ENCODE results near the gene DEXI. TPM values are rescaled to one million over a fixed set of nuclear protein-coding genes. Genes with fewer than 3 reads are reported as not detected.

Gene DEXI
- total RNA-seq, 2 experiments from 2014 or later, result 24.2 to 24.7 TPM

DNA sequence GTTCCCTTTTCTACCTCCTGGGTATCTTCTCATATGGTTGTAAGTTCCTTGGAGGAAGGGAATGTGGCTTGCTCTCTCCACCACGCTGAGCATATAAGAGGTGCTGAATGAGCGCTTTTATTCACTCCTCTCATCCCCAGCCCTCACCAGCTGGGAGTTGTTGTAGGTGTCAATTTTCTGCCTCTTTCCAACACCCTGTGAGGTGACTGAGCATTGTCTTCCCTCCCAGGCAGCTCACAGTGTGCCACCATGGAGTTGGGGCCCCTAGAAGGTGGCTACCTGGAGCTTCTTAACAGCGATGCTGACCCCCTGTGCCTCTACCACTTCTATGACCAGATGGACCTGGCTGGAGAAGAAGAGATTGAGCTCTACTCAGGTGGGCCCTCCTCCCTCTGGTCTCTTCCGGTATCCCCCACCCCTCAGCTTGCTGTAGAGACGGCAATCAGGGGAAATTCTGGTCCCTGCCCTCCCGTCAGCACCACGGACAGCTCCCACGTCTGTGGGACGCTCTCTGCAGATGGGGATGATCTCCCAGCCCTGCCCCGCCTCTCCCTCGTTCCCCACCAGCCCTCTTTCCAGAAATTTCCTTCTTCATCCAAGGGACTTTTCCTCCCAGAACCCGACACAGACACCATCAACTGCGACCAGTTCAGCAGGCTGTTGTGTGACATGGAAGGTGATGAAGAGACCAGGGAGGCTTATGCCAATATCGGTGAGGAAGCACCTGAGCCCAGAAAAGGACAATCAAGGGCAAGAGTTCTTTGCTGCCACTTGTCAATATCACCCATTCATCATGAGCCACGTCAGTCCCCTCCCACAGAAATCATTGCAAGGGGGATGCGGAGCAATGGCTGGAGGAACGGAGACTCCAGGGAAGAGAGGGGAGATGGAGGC, 47.0 kb downstream of the DEXI start:
- Mint-ChIP-seq H3K9me3 (no peaks in the 10 kb centered on the region), H3K27me3 (no peaks in the 10 kb centered on the region), H3K36me3 (ENCODE audit: low read depth) (peaks cover 68% of the 10 kb centered on the region), H3K4me1 (peaks cover 21% of the 10 kb centered on the region), H3K4me3 (no peak overlapping the region), H3K27ac (no peak overlapping the region)
- ChIA-PET CTCF (no interaction called here), POLR2A (no interaction called here)
- peak; percentile 42 for DNase-seq

DNA sequence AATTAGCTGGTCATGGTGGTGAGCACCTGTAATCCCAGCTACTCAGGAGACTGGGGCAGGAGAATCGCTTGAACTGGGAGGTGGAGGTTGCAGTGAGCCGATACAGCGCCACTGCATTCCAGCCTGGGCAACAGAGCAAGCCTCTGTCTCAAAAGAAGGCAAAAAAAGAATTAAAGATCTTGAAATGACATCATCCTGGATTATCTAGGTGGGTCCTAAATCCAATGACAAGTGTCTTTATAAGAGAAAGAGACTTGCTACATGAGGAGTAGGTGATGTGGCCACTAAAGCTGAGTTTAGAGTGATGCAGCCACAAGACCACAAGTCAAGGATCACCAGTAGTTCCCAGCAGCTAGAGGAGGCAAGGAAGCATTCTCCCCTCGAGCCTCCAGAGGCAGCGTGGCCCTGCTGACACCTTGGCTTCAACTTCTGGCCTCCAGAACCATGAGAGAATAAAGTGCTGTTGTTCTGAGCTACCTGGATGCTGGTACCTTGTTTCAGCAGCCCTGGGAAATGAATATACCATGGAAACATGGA, 49.4 kb downstream of the DEXI start:
- H3K9me3 Mint-ChIP-seq, result no peaks in the 10 kb centered on the region
- CTCF ChIA-PET, result interaction anchor here (1.1 kb wide), 1 partner anchor 14 kb away, joined by 3 read pairs; no protein-coding TSS in a partner anchor
- H3K36me3 Mint-ChIP-seq (ENCODE audit: low read depth), result peaks cover 63% of the 10 kb centered on the region
- peaks cover 29% of the 10 kb centered on the region for H3K4me1 Mint-ChIP-seq
- POLR2A ChIA-PET, result no interaction called here
- no peaks in the 10 kb centered on the region for H3K27me3 Mint-ChIP-seq
- no peak for DNase-seq
- H3K27ac Mint-ChIP-seq, result no peak overlapping the region
- no peak overlapping the region for H3K4me3 Mint-ChIP-seq

DNA sequence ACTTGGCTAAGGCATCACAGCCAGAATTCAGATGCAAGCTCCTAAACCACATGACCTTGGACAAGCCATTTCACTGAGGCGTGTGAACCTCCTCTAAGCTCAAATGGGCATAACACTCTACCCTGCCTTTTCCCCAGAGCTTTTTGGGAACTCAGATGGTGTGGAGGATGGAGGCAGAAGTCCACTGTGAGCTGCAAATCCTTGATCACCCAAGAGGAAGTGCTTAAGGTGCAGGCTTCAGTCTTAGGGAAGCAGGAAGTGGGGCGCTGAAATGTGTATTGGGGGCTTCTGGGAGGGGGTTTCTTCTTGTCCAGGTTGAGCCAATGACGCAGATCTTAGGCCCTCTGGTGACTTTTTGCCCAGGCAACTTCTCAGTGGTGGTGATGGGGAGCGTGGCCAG, 52.4 kb downstream of the DEXI start:
- DNase-seq, result no peak
- CTCF ChIA-PET, result interaction anchor here (1.6 kb wide), 1 partner anchor 12 kb away, joined by 6 read pairs; no protein-coding TSS in a partner anchor
- no peaks in the 10 kb centered on the region for H3K27me3 Mint-ChIP-seq
- H3K27ac Mint-ChIP-seq, result no peak overlapping the region
- H3K4me3 Mint-ChIP-seq, result no peak overlapping the region
- H3K4me1 Mint-ChIP-seq, result peaks cover 45% of the 10 kb centered on the region
- H3K36me3 Mint-ChIP-seq (ENCODE audit: low read depth), result peaks cover 56% of the 10 kb centered on the region
- POLR2A ChIA-PET, result interaction anchor here (1.2 to 2.6 kb wide), 2 partner anchors 12 to 17 kb away, joined by 3 to 17 read pairs; partner anchors contain the start of gene CIITA
- no peaks in the 10 kb centered on the region for H3K9me3 Mint-ChIP-seq

DNA sequence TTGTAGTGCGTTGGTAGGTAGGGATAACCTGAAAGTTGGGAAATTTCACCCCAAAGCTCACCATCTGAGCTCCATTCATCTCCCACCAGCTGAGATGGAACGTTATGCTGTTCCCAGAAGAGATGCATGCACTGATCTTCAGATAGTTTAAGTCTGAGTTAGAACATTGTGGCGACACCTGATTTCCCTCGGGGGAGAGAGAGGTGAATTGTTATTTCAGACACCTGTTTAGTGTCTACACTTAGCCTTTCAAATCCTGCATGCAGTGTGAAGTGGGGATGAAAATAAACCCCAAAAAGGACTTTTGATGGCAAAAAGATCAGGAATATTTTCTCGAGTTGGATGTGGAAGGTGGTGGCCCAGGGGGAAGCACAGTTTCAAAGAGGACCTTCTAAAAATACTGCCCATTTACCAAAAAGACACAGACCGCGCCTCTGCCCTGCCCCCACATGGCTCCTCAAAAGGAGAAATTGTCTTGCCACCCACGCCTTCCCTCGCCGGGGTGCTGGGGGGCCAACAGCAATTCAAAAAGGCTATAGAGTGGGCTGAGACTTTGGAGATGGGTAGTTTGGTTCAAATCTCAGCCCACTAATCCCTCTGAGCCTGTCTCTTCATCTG, 53.8 kb downstream of the DEXI start:
- no peak overlapping the region for H3K27ac Mint-ChIP-seq
- H3K27me3 Mint-ChIP-seq, result no peaks in the 10 kb centered on the region
- DNase-seq, result no peak
- POLR2A ChIA-PET, result interaction anchor here (2.6 kb wide), 1 partner anchor 10 kb away, joined by 17 read pairs; the partner anchor contains the start of gene CIITA
- H3K9me3 Mint-ChIP-seq, result no peaks in the 10 kb centered on the region
- H3K4me1 Mint-ChIP-seq, result peaks cover 58% of the 10 kb centered on the region
- H3K36me3 Mint-ChIP-seq (ENCODE audit: low read depth), result peaks cover 65% of the 10 kb centered on the region
- H3K4me3 Mint-ChIP-seq, result no peak overlapping the region
- CTCF ChIA-PET, result no interaction called here

DNA sequence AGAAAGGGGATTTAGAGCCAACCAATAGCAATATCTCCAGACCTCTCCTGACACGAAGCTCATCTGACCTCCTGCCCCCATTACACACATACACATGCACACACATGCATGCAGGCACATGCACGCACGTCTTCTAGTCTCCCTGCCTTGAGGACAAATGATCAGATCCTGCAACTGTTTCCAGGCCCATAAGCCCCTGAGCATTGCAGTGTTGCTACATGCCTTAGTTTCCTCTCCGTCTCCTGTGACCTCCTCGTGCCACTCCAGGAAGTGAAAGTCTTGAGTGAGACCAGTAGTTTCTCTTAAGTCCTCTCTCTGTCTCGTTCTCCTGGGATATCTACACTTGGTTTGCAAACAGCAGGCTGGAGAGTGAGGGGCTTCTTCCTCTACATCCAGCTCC, 57.0 kb downstream of the DEXI start:
- Mint-ChIP-seq H3K27ac (no peak overlapping the region), H3K9me3 (no peaks in the 10 kb centered on the region), H3K4me1 (peaks cover 66% of the 10 kb centered on the region), H3K36me3 (ENCODE audit: low read depth) (peaks cover 63% of the 10 kb centered on the region), H3K4me3 (no peak overlapping the region), H3K27me3 (no peaks in the 10 kb centered on the region)
- DNase-seq, result no peak
- CTCF ChIA-PET, result interaction anchor here (0.6 to 3.1 kb wide), 2 partner anchors 34 to 363 kb away, joined by 3 to 11 read pairs; no protein-coding TSS in a partner anchor
- POLR2A ChIA-PET, result interaction anchor here (1.4 kb wide), 1 partner anchor 14 kb away, joined by 4 read pairs; no protein-coding TSS in a partner anchor

DNA sequence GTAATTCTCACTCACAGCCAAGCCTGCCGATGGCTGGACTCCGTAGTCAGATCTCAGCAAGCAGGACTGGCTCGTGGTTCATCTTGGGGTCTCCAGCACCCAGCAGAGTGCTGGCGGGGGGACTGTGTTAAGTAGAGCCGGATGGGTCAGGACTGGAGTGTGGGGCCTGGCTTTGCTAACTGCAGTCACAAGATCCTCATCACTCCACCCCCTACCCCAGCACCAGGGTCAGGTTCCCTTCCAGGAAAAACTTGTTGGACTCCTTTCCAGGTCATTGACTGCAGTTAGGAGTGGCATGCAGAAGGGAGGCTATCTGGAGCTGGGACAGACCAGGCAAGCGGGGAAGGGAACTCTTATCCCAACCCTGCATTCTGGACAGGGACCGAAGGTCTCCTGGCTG, 59.3 kb downstream of the DEXI start:
- Mint-ChIP-seq H3K36me3 (ENCODE audit: low read depth) (peaks cover 61% of the 10 kb centered on the region), H3K4me1 (peaks cover 76% of the 10 kb centered on the region), H3K27ac (no peak overlapping the region), H3K4me3 (no peak overlapping the region), H3K9me3 (no peaks in the 10 kb centered on the region), H3K27me3 (no peaks in the 10 kb centered on the region)
- DNase-seq, result no peak
- CTCF ChIA-PET, result interaction anchor here (0.6 to 3.1 kb wide), 3 partner anchors 32 to 144 kb away, joined by 3 to 11 read pairs (median 3); no protein-coding TSS in a partner anchor
- POLR2A ChIA-PET, result interaction anchor here (1.5 to 1.8 kb wide), 2 partner anchors 13 to 139 kb away, joined by 4 read pairs; partner anchors contain the start of gene NUBP1

DNA sequence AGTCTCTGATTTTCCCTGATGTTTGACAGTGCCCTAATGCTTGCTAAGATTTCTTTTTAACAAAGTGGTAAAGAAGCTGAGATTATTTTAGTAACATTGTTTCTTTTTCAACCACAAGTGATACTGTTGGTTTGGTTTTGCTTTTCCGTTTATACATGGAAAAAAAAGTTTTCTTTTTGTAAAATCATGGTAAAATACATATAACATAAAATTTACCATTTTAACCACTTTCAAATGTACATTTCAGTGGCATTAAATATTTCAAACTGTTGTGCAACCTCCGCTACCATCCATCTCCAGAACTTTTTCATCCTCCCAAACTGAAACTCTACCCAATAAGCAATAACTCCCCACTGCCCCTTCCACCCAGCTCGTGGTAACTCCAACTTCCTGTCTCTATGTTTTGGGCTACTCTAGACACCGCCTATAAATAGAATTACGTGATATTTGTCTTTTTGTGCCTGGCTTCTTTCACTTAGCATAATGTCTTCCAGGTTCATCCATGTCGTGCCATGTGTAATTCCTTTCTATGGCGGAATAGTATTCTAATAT, 60.7 kb downstream of the DEXI start:
- CTCF ChIA-PET, result interaction anchor here (1.0 to 1.6 kb wide), 2 partner anchors 10 to 37 kb away, joined by 4 read pairs; no protein-coding TSS in a partner anchor
- Mint-ChIP-seq H3K27me3 (no peaks in the 10 kb centered on the region), H3K4me1 (peaks cover 83% of the 10 kb centered on the region), H3K4me3 (peak overlapping the region; percentile 96), H3K36me3 (ENCODE audit: low read depth) (peaks cover 53% of the 10 kb centered on the region), H3K27ac (peak overlapping the region; percentile 70), H3K9me3 (no peaks in the 10 kb centered on the region)
- POLR2A ChIA-PET, result interaction anchor here (1.0 to 2.5 kb wide), 2 partner anchors 10 to 28 kb away, joined by 3 to 12 read pairs; no protein-coding TSS in a partner anchor
- no peak for DNase-seq

DNA sequence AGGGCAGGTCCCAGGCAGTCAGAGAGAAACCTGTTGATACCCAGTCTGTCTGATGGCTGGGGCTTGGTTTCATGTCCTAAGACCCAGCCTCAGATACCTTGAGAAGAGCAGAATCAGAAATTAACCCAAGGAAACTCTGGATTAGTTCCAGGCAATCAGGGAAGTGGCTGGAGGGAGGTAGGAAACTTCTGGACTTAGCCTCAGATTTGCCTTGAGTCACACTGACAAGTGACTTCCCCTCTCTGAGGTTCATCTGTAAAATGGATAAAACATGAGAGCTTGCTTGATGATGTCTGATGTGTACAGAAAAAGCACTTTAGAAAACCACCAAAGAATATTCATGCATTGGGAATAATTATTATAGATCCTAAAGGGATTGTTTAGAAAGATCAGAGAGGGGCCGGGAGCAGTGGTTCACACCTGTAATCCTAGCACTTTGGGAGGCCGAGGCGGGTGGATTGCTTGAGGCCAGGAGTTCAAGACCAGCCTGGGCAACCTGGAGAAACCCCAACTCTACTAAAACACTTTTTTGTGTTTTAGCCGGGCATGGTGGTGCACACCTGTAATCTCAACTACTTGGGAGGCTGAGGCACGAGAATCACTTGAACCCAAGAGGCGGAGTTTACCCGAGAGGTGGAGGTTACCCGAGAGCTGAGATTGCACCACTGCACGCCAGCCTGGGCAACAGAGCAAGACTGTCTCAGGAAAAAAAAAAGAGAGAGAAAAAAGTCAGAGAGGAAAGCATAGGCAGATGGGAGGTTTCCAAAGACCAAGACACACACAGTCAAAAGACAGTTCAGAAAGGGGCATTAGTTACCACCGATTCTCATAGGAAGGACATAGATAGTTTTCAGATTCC, 61.4 kb downstream of the DEXI start:
- no peaks in the 10 kb centered on the region for H3K9me3 Mint-ChIP-seq
- CTCF ChIA-PET, result interaction anchor here (1.0 to 1.6 kb wide), 2 partner anchors 10 to 38 kb away, joined by 4 read pairs; no protein-coding TSS in a partner anchor
- peak overlapping the region; percentile 96 for H3K4me3 Mint-ChIP-seq

DNA sequence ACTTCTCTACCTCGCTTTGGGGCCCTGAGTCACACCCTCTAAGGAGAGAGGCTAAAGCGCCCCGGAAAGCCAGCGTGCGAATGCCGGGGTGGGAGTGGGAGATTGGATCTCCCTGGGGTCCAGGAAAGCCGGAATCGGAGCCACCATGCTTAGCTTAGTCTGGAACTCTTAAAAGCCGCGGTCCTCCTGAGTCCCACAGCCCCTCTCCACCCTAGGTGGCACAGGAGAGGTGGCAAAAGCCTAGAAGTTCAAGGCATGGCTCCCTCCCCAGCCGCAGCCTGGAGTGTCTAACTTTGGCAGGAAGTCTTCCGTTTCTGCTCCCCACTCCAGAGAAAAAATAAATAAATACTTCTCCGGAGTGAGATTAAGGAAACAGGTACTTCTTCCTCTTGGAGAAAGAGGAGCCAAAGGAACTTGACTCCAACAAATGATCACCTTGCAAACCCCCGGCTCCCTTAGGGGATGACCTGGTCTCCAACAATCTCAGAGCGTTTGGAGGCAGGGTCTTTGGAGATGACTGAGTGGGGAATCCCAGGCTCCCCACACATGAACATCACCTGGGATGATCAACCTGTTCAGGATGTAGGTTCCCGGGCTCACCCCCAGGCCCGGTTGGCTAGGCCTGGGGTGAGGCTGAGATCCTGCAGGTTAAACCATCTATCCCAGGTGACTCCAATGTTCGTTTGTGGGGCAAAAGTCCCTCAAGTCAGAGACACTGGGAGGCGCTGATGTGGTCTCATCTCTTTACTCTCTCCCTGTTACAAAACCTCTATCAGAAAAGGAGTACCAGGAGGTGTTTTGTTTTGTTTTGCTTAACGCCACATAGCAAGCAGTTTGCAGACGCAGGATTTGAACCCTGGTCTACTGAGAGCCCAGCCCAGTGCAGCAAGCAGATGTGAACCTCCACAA, 62.3 kb downstream of the DEXI start:
- Mint-ChIP-seq H3K36me3 (ENCODE audit: low read depth) (peaks cover 41% of the 10 kb centered on the region), H3K27ac (peak overlapping the region; percentile 70), H3K4me3 (peak overlapping the region; percentile 96), H3K9me3 (no peaks in the 10 kb centered on the region), H3K4me1 (peaks cover 84% of the 10 kb centered on the region), H3K27me3 (no peaks in the 10 kb centered on the region)
- CTCF ChIA-PET, result interaction anchor here (1.2 to 3.0 kb wide), 2 partner anchors 11 to 136 kb away, joined by 3 to 13 read pairs; partner anchors contain the start of gene NUBP1
- POLR2A ChIA-PET, result interaction anchor here (0.9 to 3.4 kb wide), 8 partner anchors 7 to 1200 kb away, joined by 3 to 44 read pairs (median 9); partner anchors contain the start of gene NUBP1
- DNase-seq, result no peak

More for the DNA sequence above, 61.4 kb downstream of the DEXI start:
- Mint-ChIP-seq H3K4me1 (peaks cover 84% of the 10 kb centered on the region), H3K27ac (peak overlapping the region; percentile 70), H3K27me3 (no peaks in the 10 kb centered on the region), H3K36me3 (ENCODE audit: low read depth) (peaks cover 48% of the 10 kb centered on the region)
- no peak for DNase-seq
- POLR2A ChIA-PET, result interaction anchor here (1.0 to 2.5 kb wide), 2 partner anchors 10 to 28 kb away, joined by 3 to 12 read pairs; no protein-coding TSS in a partner anchor
